Measurements from ENCODE around the gene NINJ2. TPM values are rescaled to one million over a fixed set of nuclear protein-coding genes. Genes with fewer than 3 reads are reported as not detected.

Gene NINJ2
- total RNA-seq, 2 experiments from 2014 or later: 2.2 to 2.5 TPM

DNA sequence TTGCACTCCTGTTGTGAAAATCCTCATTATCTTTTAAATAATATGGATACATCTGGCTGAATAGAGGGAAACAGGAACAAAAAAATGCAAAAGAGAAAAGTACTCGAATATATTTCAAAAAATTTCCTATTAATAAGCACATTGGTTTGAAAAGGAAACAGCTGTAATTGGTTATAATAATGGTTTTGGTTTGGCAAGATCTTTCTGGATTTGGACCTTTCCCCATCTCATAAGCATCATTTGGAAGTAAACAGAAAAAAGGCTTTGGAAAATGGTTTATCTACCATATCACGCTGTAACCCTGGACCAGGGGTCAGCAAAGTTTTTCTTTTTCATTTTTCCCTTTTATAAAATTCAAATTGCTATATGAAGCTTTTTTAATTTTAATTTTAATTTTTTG is 2.8 kb upstream of the NINJ2 start:
- intact Hi-C loops (cut with micrococcal nuclease): loop anchor here (5.0 kb wide), 1 partner anchor 89 kb away; no protein-coding TSS in a partner anchor
- no peak overlapping the region for H3K27ac Mint-ChIP-seq
- peaks cover 77% of the 10 kb centered on the region for H3K4me1 Mint-ChIP-seq (ENCODE audit: low read depth)
- H3K27me3 Mint-ChIP-seq: no peaks in the 10 kb centered on the region
- no peak for TF ChIP-seq CTCF (IDR thresholded peaks at IDR 0.05)
- no peak for DNase-seq
- peaks cover 1% of the 10 kb centered on the region for H3K36me3 Mint-ChIP-seq (ENCODE audit: low read depth)
- POLR2A ChIA-PET: interaction anchor here (0.6 to 5.3 kb wide), 6 partner anchors 14 to 86 kb away, joined by 3 to 54 read pairs (median 5); partner anchors contain the start of gene WNK1
- no peaks in the 10 kb centered on the region for H3K9me3 Mint-ChIP-seq
- no peak overlapping the region for H3K4me3 Mint-ChIP-seq
- CTCF ChIA-PET: interaction anchor here (0.7 to 4.4 kb wide), 5 partner anchors 20 to 148 kb away, joined by 3 to 88 read pairs (median 3); partner anchors contain the start of gene WNK1
- ATAC-seq: no peak

- H3K27me3 Mint-ChIP-seq: no peaks in the 10 kb centered on the region
- intact Hi-C loops (cut with micrococcal nuclease): loop anchor here (5.0 kb wide), 1 partner anchor 87 kb away; no protein-coding TSS in a partner anchor
- ChIA-PET CTCF (interaction anchor here (1.6 kb wide), 1 partner anchor 13 kb away, joined by 7 read pairs; no protein-coding TSS in a partner anchor), POLR2A (interaction anchor here (0.6 to 1.4 kb wide), 3 partner anchors 9 to 33 kb away, joined by 3 read pairs; no protein-coding TSS in a partner anchor)
- ATAC-seq (no peak), DNase-seq (no peak)
- no peak overlapping the region for H3K4me3 Mint-ChIP-seq
- H3K4me1 Mint-ChIP-seq (ENCODE audit: low read depth): peaks cover 69% of the 10 kb centered on the region
- no peaks in the 10 kb centered on the region for H3K9me3 Mint-ChIP-seq
- no peak for TF ChIP-seq CTCF (IDR thresholded peaks at IDR 0.05)
- peaks cover 1% of the 10 kb centered on the region for H3K36me3 Mint-ChIP-seq (ENCODE audit: low read depth)
- no peak overlapping the region for H3K27ac Mint-ChIP-seq
Observed at GRCh38 chr12:664779-665092, 1.5 kb upstream of the NINJ2 start.

DNA sequence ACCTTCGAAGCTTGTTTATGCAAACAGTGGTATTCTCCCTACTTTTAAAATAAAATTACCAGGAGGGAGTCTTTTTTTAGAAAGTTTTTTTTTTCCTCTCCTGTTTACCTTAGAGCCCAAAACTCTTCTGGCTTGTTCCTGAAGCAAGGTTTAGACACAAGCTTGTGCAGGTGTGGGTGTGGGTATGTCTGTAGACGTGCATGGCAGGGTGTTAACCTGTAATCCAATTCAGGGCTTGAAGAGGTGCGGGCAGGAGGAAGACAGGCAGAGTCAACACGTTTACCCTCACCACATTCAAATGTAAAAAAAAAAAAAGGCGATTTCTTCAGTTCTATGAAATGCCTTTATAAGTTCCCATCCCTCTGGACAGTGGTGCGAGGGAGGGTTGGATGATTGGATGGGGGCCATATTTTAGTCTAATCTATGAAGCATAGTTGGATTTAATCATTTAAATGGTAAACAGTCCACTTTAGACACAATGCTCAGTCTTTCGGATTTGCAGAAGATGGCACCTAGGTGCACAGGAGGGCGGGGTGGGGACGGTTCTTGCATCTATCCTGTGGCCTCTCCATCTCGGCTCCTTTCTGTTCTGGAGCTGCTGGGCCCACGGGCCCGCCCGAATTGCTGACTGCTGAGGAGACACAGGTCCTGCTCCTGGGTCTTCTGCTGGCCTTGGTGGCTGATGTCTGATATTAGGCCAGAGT is 982 bp upstream of the NINJ2 start:
- no peaks in the 10 kb centered on the region for H3K9me3 Mint-ChIP-seq
- ATAC-seq (no peak), DNase-seq (no peak)
- no peak overlapping the region for H3K27ac Mint-ChIP-seq
- H3K36me3 Mint-ChIP-seq (ENCODE audit: low read depth): no peaks in the 10 kb centered on the region
- peaks cover 64% of the 10 kb centered on the region for H3K4me1 Mint-ChIP-seq (ENCODE audit: low read depth)
- intact Hi-C loops (cut with micrococcal nuclease): no loop called here
- H3K27me3 Mint-ChIP-seq: no peaks in the 10 kb centered on the region
- CTCF ChIA-PET: interaction anchor here (0.6 to 1.6 kb wide), 3 partner anchors 12 to 88 kb away, joined by 3 to 7 read pairs (median 3); no protein-coding TSS in a partner anchor
- TF ChIP-seq CTCF (IDR thresholded peaks at IDR 0.05): no peak
- H3K4me3 Mint-ChIP-seq: no peak overlapping the region
- POLR2A ChIA-PET: interaction anchor here (0.6 to 1.4 kb wide), 6 partner anchors 9 to 930 kb away, joined by 3 read pairs; partner anchors contain the start of gene FBXL14

GRCh38 chr12:662566-663292 is 516 bp downstream of the NINJ2 start:
- no peak for ATAC-seq
- CTCF ChIA-PET: interaction anchor here (0.8 to 1.8 kb wide), 9 partner anchors 11 to 113 kb away, joined by 3 to 10 read pairs (median 4); no protein-coding TSS in a partner anchor
- Mint-ChIP-seq H3K4me1 (ENCODE audit: low read depth) (peaks cover 50% of the 10 kb centered on the region), H3K4me3 (peak overlapping the region; percentile 59), H3K27ac (peak overlapping the region; percentile 79), H3K36me3 (ENCODE audit: low read depth) (no peaks in the 10 kb centered on the region), H3K27me3 (no peaks in the 10 kb centered on the region), H3K9me3 (no peaks in the 10 kb centered on the region)
- intact Hi-C loops (cut with micrococcal nuclease): no loop called here
- DNase-seq: no peak
- no peak for TF ChIP-seq CTCF (IDR thresholded peaks at IDR 0.05)
- POLR2A ChIA-PET: interaction anchor here (0.8 to 1.6 kb wide), 2 partner anchors 89 to 91 kb away, joined by 3 to 8 read pairs; no protein-coding TSS in a partner anchor
